HCT116 (cell line): ENCODE results near the gene CAPG. TPM values are rescaled to one million over a fixed set of nuclear protein-coding genes. Genes with fewer than 3 reads are reported as not detected.
"Not testable (repeated sequence)": the region's sequence is repeated elsewhere in the genome, so short reads cannot be mapped to it uniquely, and the experiment has no call there.

ENCODE experiments used
- ATAC-seq: fragments of 200-7000 bp; cut with Tn5 transposase; 2 replicates; pipeline ENCODE4 v1.9.1; 2020; ENCODE audit warnings: mild to moderate bottlenecking, moderate library complexity
- BruUV-seq: library from RNA; stranded (reverse); fragments of 400-500 nt; replicated peaks from 2 replicates; lab custom pipeline; 2021; lab: Mats Ljungman, UMichigan
- CTCF ChIA-PET: fragments of 300-600 bp; sonication (Branson Sonifier 250); formaldehyde crosslinking; loops from one replicate; lab custom pipeline; 2021; ENCODE audit warnings: antibody characterized with exemption; lab: Charles Lee
- POLR2A ChIA-PET: fragments of 300-600, 350-600 bp; sonication (Branson Sonifier 250); formaldehyde crosslinking; loops from one replicate; lab custom pipeline; 2021; ENCODE audit warnings: antibody characterized with exemption; lab: Charles Lee
- RAD21 ChIA-PET, 2 experiments: fragments of 300-600 bp; sonication (Branson Sonifier 250); formaldehyde crosslinking; loops; one replicate each; lab custom pipeline; 2023; ENCODE audit warnings: low total read pairs in 2 of 2; ENCODE audit not compliant: uncharacterized antibody in 2 of 2, unreplicated experiment in 2 of 2, low non-redundant PET in 1 of 2; lab: Charles Lee
- DNase-seq: peaks from one replicate; pipeline ENCODE4 v3.0.0-alpha.2; 2010; ENCODE audit warnings: low read depth, low spot score
- H2AFZ ChIP-seq: fragments of 200-600 bp; shearing (Covaris generic), sonication (generic); 2 replicates; pipeline ENCODE4 v1.6.1; 2017; ENCODE audit warnings: low read depth, mixed run types, mixed read lengths, antibody characterized with exemption, low read length; ENCODE audit not compliant: poor library complexity, severe bottlenecking
- H3K27ac ChIP-seq: 2 replicates; pipeline ENCODE4 v1.5.1; 2012; ENCODE audit warnings: low read depth, low read length
- H3K27me3 ChIP-seq: fragments of 200-600 bp; sonication (generic); 2 replicates; pipeline ENCODE4 v1.6.1; 2016; ENCODE audit warnings: mixed run types, low read length, mixed read lengths; ENCODE audit not compliant: insufficient read depth
- H3K36me3 ChIP-seq, 2 experiments: fragments of 200-500 bp in 1 of 2; fragments of 200-600 bp in 1 of 2; sonication (Bioruptor generic) in 1 of 2; sonication (generic) in 1 of 2; 2 replicates each; pipeline versions ENCODE4 v1.5.1 to v1.6.1; 2014 to 2016; ENCODE audit warnings: low read length in 2 of 2, inconsistent platforms in 1 of 2, mixed read lengths in 1 of 2, mixed run types in 1 of 2; ENCODE audit not compliant: insufficient read depth in 2 of 2, control insufficient read depth in 1 of 2
- H3K4me1 ChIP-seq, 2 experiments: fragments of 200-600 bp in 1 of 2; sonication (generic) in 1 of 2; 2 replicates each; pipeline versions ENCODE4 v1.5.1 to v1.6.1; 2012 to 2017; ENCODE audit warnings: low read length in 2 of 2, inconsistent platforms in 1 of 2, mild to moderate bottlenecking in 1 of 2, mixed read lengths in 1 of 2, mixed run types in 1 of 2, moderate library complexity in 1 of 2; ENCODE audit not compliant: insufficient read depth in 2 of 2, control insufficient read depth in 1 of 2
- H3K4me2 ChIP-seq: fragments of 200-600 bp; sonication (generic); 2 replicates; pipeline ENCODE4 v1.6.1; 2017; ENCODE audit warnings: mixed run types, low read length, mixed read lengths
- H3K4me3 ChIP-seq, 2 experiments: fragments of 200-600 bp in 1 of 2; sonication (generic) in 1 of 2; replicated peaks in 1 of 2; 2 replicates each; pipeline ENCODE4 v1.5.1; 2011 to 2016; ENCODE audit warnings: low read length in 2 of 2, control low read depth in 1 of 2, low read depth in 1 of 2, mild to moderate bottlenecking in 1 of 2, mixed read lengths in 1 of 2, mixed run types in 1 of 2
- H3K79me2 ChIP-seq: fragments of 200-600 bp; sonication (generic); 2 replicates; pipeline ENCODE4 v1.6.1; 2017; ENCODE audit warnings: mild to moderate bottlenecking, mixed run types, low read length, moderate library complexity, mixed read lengths; ENCODE audit not compliant: insufficient read depth
- H3K9ac ChIP-seq: fragments of 200-600 bp; sonication (generic); 2 replicates; pipeline ENCODE4 v1.6.1; 2016; ENCODE audit warnings: low read length, mixed read lengths
- H3K9me2 ChIP-seq: fragments of 200-600 bp; sonication (generic), shearing (Covaris generic); 2 replicates; pipeline ENCODE4 v1.6.1; 2017; ENCODE audit warnings: mixed run types, mild to moderate bottlenecking, moderate library complexity; ENCODE audit not compliant: insufficient read depth
- H3K9me3 ChIP-seq, 2 experiments: fragments of 200-500 bp in 1 of 2; fragments of 200-600 bp in 1 of 2; sonication (Bioruptor generic) in 1 of 2; sonication (generic) in 1 of 2; 2 replicates each; pipeline ENCODE4 v1.6.1; 2014 to 2017; ENCODE audit warnings: low read length in 2 of 2, mixed read lengths in 2 of 2, inconsistent platforms in 1 of 2, low read depth in 1 of 2, mild to moderate bottlenecking in 1 of 2, mixed run types in 1 of 2, moderate library complexity in 1 of 2; ENCODE audit not compliant: control insufficient read depth in 1 of 2, insufficient read depth in 1 of 2
- H4K20me1 ChIP-seq: fragments of 200-600 bp; sonication (generic), shearing (Covaris generic); 2 replicates; pipeline ENCODE4 v1.6.1; 2017; ENCODE audit warnings: mixed run types, mild to moderate bottlenecking, moderate library complexity; ENCODE audit not compliant: insufficient read depth
- CBX3 ChIP-seq: IDR thresholded peaks from 2 replicates; pipeline ENCODE4 v1.6.1; 2012; ENCODE audit warnings: low read depth
- CEBPB ChIP-seq: IDR thresholded peaks from 2 replicates; pipeline ENCODE4 v1.6.1; 2012; ENCODE audit warnings: low read depth
- ELF1 ChIP-seq: IDR thresholded peaks from 2 replicates; pipeline ENCODE4 v1.6.1; 2012; ENCODE audit warnings: low read depth, borderline replicate concordance
- EZH2 ChIP-seq: fragments of 200-600 bp; sonication (generic); IDR thresholded peaks from 2 replicates; pipeline ENCODE4 v1.6.1; 2017; ENCODE audit warnings: antibody characterized with exemption, mixed run types
- EZH2phosphoT487 ChIP-seq: fragments of 200-600 bp; IDR thresholded peaks from 2 replicates; pipeline ENCODE4 v1.6.1; 2018; ENCODE audit warnings: antibody characterized with exemption, borderline replicate concordance
- FOSL1 ChIP-seq: IDR thresholded peaks from 2 replicates; pipeline ENCODE4 v1.6.1; 2012; ENCODE audit warnings: low read depth
- POLR2A ChIP-seq: IDR thresholded peaks from 2 replicates; pipeline ENCODE4 v1.7.0; 2011; ENCODE audit warnings: borderline replicate concordance; ENCODE audit not compliant: insufficient read depth, insufficient read length; ENCODE audit errors: extremely low read depth
- SP1 ChIP-seq: IDR thresholded peaks from 2 replicates; pipeline ENCODE4 v1.6.1; 2012; ENCODE audit warnings: low read depth
- SRF ChIP-seq: IDR thresholded peaks from 2 replicates; pipeline ENCODE4 v1.6.1; 2012; ENCODE audit warnings: low read depth
- TCF7L2 ChIP-seq: IDR thresholded peaks from 2 replicates; pipeline ENCODE4 v1.7.0; 2011; ENCODE audit warnings: borderline replicate concordance, inconsistent platforms; ENCODE audit not compliant: insufficient read depth, insufficient read length; ENCODE audit errors: extremely low read depth
- ZFX ChIP-seq: fragments of 450-650 bp; IDR thresholded peaks from 2 replicates; pipeline ENCODE4 v1.6.1; 2017
- intact Hi-C: fragments of 100-400 bp; cut with micrococcal nuclease; formaldehyde crosslinking; loops from 2 replicates; pipeline ENCODE4 v1.10.0; 2022
- total RNA-seq: library from RNA; stranded (reverse); gene quantifications from one replicate; pipeline ENCODE4 v1.2.1, GENCODE V29; 2021; ENCODE audit not compliant: unreplicated experiment
- TF ChIP-seq, protein P1 (sequence below), 3 experiments: fragments of 200-600 bp in 1 of 3; sonication (generic) in 1 of 3; IDR thresholded peaks in 2 of 3; conservative IDR thresholded peaks in 1 of 3; 2 replicates each; pipeline ENCODE4 v1.5.1; 2012 to 2017; ENCODE audit warnings: low read depth in 2 of 3, low read length in 2 of 3, antibody characterized with exemption in 1 of 3, borderline replicate concordance in 1 of 3, control low read depth in 1 of 3, mild to moderate bottlenecking in 1 of 3, mixed read lengths in 1 of 3, mixed run types in 1 of 3, moderate library complexity in 1 of 3; ENCODE audit not compliant: insufficient read depth in 1 of 3
- TF ChIP-seq, protein P2 (sequence below): IDR thresholded peaks from 2 replicates; pipeline ENCODE4 v1.6.1; 2012; ENCODE audit warnings: low read depth
- TF ChIP-seq, protein P3 (sequence below): IDR thresholded peaks from 2 replicates; pipeline ENCODE4 v1.6.1; 2011; ENCODE audit warnings: mild to moderate bottlenecking, low read length, moderate library complexity; ENCODE audit not compliant: insufficient replicate concordance; ENCODE audit errors: extremely low read depth

The CAPG gene
- total RNA-seq, 1 experiment from 2014 or later = 223 TPM

DNA sequence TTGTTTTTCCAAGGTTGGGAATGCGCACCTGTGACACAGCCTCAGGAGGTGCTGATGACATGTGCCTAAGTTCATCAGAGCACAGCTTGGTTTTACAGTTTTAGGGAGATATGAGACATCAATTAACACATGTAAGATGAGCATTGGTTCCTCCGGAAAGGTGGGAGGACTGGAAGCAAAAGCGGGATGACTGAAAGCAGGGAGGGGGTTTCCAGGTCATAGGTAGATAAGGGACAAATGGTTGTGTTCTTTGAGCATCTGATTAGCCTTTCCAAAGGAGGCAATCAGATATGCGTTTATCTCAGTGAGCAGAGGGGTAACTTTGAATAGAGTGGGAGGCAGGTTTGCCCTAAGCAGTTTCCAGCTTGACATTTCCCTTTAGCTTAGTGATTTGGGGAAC is 26.3 kb downstream of the CAPG start:
- no peak overlapping the region for H3K27ac ChIP-seq
- no peak overlapping the region for H3K9ac ChIP-seq
- no peaks in the 10 kb centered on the region for H4K20me1 ChIP-seq
- H3K79me2 ChIP-seq = no peaks in the 10 kb centered on the region
- no peaks in the 10 kb centered on the region for H3K9me3 ChIP-seq
- CTCF ChIA-PET = no interaction called here
- H3K36me3 ChIP-seq = peaks cover 0 to under 1% of the 10 kb centered on the region in 2 experiments; a peak in 1 of 4 replicates
- TF ChIP-seq TCF7L2 = no peak
- TF ChIP-seq ELF1 = no peak
- TF ChIP-seq, protein P1, sequence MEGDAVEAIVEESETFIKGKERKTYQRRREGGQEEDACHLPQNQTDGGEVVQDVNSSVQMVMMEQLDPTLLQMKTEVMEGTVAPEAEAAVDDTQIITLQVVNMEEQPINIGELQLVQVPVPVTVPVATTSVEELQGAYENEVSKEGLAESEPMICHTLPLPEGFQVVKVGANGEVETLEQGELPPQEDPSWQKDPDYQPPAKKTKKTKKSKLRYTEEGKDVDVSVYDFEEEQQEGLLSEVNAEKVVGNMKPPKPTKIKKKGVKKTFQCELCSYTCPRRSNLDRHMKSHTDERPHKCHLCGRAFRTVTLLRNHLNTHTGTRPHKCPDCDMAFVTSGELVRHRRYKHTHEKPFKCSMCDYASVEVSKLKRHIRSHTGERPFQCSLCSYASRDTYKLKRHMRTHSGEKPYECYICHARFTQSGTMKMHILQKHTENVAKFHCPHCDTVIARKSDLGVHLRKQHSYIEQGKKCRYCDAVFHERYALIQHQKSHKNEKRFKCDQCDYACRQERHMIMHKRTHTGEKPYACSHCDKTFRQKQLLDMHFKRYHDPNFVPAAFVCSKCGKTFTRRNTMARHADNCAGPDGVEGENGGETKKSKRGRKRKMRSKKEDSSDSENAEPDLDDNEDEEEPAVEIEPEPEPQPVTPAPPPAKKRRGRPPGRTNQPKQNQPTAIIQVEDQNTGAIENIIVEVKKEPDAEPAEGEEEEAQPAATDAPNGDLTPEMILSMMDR (IDR thresholded peaks at IDR 0.05 in 2 of 3, conservative IDR thresholded peaks at IDR 0.05 in 1 of 3; ENCODE audit: borderline replicate concordance in 1 of 3, insufficient read depth in 1 of 3, low read depth in 2 of 3, low read length in 2 of 3) = no peak
- no peak for TF ChIP-seq SRF
- no peak for TF ChIP-seq POLR2A
- no peak for TF ChIP-seq FOSL1
- no peak for TF ChIP-seq EZH2
- no peak for TF ChIP-seq ZFX
- TF ChIP-seq CBX3 = no peak
- TF ChIP-seq, protein P2, sequence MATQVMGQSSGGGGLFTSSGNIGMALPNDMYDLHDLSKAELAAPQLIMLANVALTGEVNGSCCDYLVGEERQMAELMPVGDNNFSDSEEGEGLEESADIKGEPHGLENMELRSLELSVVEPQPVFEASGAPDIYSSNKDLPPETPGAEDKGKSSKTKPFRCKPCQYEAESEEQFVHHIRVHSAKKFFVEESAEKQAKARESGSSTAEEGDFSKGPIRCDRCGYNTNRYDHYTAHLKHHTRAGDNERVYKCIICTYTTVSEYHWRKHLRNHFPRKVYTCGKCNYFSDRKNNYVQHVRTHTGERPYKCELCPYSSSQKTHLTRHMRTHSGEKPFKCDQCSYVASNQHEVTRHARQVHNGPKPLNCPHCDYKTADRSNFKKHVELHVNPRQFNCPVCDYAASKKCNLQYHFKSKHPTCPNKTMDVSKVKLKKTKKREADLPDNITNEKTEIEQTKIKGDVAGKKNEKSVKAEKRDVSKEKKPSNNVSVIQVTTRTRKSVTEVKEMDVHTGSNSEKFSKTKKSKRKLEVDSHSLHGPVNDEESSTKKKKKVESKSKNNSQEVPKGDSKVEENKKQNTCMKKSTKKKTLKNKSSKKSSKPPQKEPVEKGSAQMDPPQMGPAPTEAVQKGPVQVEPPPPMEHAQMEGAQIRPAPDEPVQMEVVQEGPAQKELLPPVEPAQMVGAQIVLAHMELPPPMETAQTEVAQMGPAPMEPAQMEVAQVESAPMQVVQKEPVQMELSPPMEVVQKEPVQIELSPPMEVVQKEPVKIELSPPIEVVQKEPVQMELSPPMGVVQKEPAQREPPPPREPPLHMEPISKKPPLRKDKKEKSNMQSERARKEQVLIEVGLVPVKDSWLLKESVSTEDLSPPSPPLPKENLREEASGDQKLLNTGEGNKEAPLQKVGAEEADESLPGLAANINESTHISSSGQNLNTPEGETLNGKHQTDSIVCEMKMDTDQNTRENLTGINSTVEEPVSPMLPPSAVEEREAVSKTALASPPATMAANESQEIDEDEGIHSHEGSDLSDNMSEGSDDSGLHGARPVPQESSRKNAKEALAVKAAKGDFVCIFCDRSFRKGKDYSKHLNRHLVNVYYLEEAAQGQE = no peak
- no peak for TF ChIP-seq EZH2phosphoT487
- TF ChIP-seq, protein P3, sequence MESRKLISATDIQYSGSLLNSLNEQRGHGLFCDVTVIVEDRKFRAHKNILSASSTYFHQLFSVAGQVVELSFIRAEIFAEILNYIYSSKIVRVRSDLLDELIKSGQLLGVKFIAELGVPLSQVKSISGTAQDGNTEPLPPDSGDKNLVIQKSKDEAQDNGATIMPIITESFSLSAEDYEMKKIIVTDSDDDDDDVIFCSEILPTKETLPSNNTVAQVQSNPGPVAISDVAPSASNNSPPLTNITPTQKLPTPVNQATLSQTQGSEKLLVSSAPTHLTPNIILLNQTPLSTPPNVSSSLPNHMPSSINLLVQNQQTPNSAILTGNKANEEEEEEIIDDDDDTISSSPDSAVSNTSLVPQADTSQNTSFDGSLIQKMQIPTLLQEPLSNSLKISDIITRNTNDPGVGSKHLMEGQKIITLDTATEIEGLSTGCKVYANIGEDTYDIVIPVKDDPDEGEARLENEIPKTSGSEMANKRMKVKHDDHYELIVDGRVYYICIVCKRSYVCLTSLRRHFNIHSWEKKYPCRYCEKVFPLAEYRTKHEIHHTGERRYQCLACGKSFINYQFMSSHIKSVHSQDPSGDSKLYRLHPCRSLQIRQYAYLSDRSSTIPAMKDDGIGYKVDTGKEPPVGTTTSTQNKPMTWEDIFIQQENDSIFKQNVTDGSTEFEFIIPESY = no peak
- no peak for TF ChIP-seq SP1
- TF ChIP-seq CEBPB = no peak
- TF ChIP-seq, all 23 proteins: peak for 0
- H3K4me2 ChIP-seq = no peak overlapping the region
- H3K9me2 ChIP-seq = no peaks in the 10 kb centered on the region
- no peak overlapping the region for H3K4me3 ChIP-seq
- no peak overlapping the region for H2AFZ ChIP-seq
- ChIA-PET POLR2A (no interaction called here), RAD21 (no interaction called here)
- BruUV-seq = TSS peak; percentile 25
- intact Hi-C loops = no loop called here
- ATAC-seq (no peak), DNase-seq (no peak)
- no peaks in the 10 kb centered on the region for H3K4me1 ChIP-seq
- H3K27me3 ChIP-seq = no peaks in the 10 kb centered on the region

DNA sequence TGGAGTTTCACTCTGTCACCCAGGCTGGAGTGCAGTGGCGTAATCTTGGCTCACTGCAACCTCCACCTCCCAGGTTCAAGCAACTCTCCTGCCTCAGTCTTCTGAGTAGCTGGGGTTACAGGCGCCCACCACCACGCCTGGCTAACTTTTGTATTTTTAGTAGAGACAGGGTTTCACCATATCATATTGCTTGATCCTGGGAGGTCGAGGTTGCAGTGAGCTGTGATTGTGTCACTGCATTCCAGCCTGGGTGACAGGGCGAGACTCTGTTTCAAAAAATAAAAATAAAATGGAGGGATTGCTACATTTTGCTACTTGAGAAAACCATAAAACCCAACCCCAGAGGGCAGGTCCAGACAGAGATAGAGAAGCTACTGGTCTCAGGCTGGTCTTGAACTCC is 27.0 kb downstream of the CAPG start:
- H3K27ac ChIP-seq, H3K4me1 ChIP-seq, BruUV-seq, H3K36me3 ChIP-seq, CTCF ChIA-PET, ATAC-seq, H2AFZ ChIP-seq, POLR2A ChIA-PET, H3K79me2 ChIP-seq, H3K9me3 ChIP-seq, intact Hi-C loops, H4K20me1 ChIP-seq, H3K4me3 ChIP-seq, DNase-seq, H3K4me2 ChIP-seq, H3K9ac ChIP-seq, RAD21 ChIA-PET, H3K9me2 ChIP-seq, H3K27me3 ChIP-seq: not testable (repeated sequence)
